Fibroblast of the aortic adventitia (primary cell): Measurements from ENCODE around the gene DALRD3. TPM values are rescaled to one million over a fixed set of nuclear protein-coding genes. Genes with fewer than 3 reads are reported as not detected.

Experiments used
- DNase-seq: peaks from one replicate; pipeline ENCODE4 v3.0.0-alpha.2; 2010; ENCODE audit warnings: low read depth
- H3K4me3 ChIP-seq: 2 replicates; pipeline ENCODE4 v1.5.1; 2011; ENCODE audit warnings: low read depth, mild to moderate bottlenecking, control low read depth, low read length, moderate library complexity
- CTCF ChIP-seq: IDR thresholded peaks from 2 replicates; pipeline ENCODE4 v1.5.1; 2011; ENCODE audit warnings: mild to moderate bottlenecking, low read length, control low read depth, inconsistent platforms; ENCODE audit not compliant: insufficient read depth
- total RNA-seq: library from RNA; depleted of rRNA; stranded (reverse); fragments of >200 nt; gene quantifications from 2 replicates; pipeline ENCODE4 v1.2.3, GENCODE V29; 2012; ENCODE audit warnings: low replicate concordance

The DALRD3 gene
- total RNA-seq, 1 donor = 46.4 TPM

DNA sequence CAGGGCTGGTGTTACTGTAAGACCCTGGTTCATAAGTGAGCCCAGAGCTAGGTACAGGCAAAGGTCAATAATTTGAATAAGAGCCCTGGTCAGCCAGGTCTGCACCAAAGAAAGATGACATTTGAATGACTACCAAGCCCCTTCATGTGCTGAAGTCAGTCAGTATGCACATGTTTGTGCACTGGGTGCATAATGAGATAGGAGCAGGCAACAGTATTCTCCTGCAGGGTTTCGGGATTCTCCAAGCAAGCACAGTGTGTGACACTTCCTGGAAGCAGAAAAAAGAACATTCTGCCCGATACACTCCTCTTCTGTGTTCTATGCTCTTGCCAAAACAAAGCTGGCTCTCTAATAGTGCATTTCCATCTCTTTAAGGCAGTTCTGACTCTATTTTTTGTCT, 16.3 kb upstream of the DALRD3 start:
- no peak for TF ChIP-seq CTCF
- no peak overlapping the region for H3K4me3 ChIP-seq
- no peak for DNase-seq

GRCh38 chr3:49032646-49033304, 14.4 kb upstream of the DALRD3 start:
- no peak for DNase-seq
- TF ChIP-seq CTCF = no peak
- H3K4me3 ChIP-seq = no peak overlapping the region

DNA sequence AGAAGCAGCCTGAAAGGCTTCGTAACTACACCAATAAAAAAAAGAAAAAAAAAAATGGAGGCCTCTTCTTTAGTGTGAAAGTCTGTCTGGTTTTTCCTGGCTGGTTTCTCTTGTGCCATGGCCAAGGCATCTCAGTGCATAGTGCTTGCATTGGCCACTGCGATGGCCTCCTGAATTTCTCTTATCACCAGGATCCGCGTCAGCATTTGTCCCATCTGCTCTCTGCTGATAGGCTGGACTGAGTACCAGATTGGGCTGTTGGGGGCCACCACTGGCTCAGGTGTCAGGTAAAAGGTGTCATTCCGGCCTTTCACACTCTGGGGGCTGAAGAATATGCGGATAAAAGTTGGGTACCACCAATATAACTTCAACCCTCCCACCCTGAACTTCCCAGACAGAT, 11.9 kb upstream of the DALRD3 start:
- TF ChIP-seq CTCF = no peak
- no peak overlapping the region for H3K4me3 ChIP-seq
- no peak for DNase-seq

GRCh38 chr3:49029563-49029884, 11.1 kb upstream of the DALRD3 start:
- TF ChIP-seq CTCF = no peak
- H3K4me3 ChIP-seq = peak overlapping the region; percentile 32
- no peak for DNase-seq

DNA sequence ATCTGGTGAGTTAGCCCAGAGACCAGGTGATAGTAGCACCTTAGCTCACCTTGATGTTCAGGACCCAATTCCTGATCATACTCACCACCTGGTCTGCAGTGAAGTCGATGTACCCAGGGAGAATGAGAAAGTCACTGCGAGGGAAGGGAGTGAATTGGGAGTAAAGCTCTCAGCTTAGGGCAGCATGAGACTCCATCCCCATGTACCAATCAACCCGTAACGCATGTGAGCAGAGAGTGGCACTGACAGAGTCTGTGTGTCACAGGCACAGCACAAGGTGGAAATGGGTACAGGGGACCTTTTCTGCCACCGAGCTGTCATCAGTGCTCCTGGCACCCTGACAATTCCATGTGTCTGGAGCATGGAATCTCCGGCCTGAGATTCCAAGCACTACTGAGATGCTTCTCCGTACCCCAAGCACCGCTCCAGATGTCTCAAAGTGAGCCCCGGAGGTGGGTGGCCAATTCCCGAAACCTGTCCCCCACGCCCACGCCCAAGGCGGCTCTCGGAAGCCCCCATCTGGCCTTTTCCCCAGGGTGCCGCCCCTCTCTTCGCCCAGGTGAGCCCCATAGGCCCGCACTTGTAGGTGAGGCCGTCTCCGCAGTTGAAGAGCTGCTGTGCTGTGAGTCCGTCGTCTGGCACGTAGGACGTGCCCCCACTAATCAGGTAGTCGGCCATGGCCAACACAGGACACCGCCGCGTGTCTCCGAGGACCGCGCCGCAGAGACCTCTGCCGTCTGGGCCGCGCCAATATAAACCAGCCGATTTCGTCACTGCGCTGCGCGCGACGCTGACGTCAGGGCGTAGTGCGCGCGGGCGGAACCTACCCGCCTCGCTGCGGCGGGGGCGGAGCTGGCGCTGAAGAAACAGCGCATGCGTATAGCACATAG, 10.5 kb upstream of the DALRD3 start, which contains the start of gene IMPDH2:
TSS of gene IMPDH2 (minus strand) at position 726 of the 890 bp plus-strand sequence. CDS start at position 678, 48 bp downstream.
- TF ChIP-seq CTCF = no peak
- H3K4me3 ChIP-seq = peak within 1 kb of the TSS; percentile 92
- DNase-seq = peak; percentile 91

GRCh38 chr3:49028298-49028672, 9.9 kb upstream of the DALRD3 start:
- DNase-seq = no peak
- peak overlapping the region; percentile 92 for H3K4me3 ChIP-seq
- TF ChIP-seq CTCF = no peak
